GM19455 (cell line): ENCODE measurements around the gene TBC1D32.

Source experiments
- ATAC-seq: cut with Tn5 transposase; IDR thresholded peaks from one replicate; pipeline ENCODE4 v1.9.1; 2021; ENCODE audit not compliant: unreplicated experiment

TBC1D32 gene

GRCh38 chr6:121033091-121033490 lies 301.2 kb downstream of the TBC1D32 start:
- no peak for ATAC-seq

GRCh38 chr6:121032268-121033006 lies 301.8 kb downstream of the TBC1D32 start:
- no peak for ATAC-seq
